Activated gamma-delta T cell (primary cell): ENCODE measurements around the gene VRK2.
"Not testable (repeated sequence)": the region's sequence is repeated elsewhere in the genome, so short reads cannot be mapped to it uniquely, and the experiment has no call there.

ENCODE experiments used
- DNase-seq: peaks from one replicate; lab custom pipeline; 2025; lab: John Stamatoyannopoulos, UW

VRK2 gene

DNA sequence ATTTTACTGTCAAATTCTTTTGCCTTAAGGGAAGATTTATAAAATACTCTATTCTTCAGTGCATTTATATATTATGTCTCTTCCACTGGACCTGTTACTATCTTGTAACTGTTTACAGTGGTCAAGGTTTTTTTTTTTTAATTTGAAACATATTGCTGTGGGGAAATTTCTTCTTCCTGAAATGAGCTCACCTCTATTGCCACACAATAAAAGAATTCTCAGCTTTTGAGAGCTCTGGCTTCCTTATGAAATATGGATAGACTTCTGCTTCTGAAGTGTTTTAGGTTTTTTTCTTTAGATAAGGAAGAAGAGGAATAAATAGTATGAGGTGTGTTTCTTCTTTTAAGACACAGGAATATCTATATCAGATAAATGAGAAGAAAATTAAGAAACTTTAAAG, 7.7 kb downstream of the VRK2 start:
- no peak for DNase-seq

DNA sequence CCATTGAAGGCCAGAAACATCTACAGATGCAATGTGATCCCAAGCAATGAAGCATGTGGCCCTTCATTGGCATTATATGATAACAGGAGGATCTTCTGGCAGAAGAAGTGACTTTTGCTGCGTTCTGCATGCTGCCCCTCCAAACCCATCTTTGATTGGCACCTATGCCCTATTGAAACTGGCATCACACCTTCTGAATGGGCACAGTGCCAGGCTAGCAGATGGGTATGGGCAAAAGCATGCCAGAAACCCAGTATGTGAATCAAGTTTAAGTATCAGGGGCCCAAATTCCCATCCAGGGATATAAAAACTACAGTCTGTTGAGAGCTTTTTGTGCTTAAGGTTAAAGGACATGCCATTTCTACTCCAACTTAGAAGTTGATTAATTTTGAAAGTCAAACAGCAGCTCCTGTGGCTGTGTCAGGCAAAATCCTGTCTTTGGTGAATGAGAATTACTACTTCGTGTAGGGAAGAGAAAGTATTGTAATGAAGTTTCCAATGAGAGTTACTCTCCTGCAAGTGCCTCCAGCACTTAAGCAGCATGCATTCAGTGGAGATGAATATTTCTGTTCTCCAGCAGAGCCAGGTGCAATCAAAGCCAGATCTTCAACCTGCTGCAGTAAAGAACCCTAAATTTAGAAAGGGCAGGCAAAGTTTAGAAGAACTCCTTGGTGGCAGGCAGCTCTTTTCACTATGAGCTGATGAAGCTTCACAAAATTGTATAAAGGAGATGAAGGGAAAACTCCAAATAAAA, 8.6 kb downstream of the VRK2 start:
- no peak for DNase-seq

DNA sequence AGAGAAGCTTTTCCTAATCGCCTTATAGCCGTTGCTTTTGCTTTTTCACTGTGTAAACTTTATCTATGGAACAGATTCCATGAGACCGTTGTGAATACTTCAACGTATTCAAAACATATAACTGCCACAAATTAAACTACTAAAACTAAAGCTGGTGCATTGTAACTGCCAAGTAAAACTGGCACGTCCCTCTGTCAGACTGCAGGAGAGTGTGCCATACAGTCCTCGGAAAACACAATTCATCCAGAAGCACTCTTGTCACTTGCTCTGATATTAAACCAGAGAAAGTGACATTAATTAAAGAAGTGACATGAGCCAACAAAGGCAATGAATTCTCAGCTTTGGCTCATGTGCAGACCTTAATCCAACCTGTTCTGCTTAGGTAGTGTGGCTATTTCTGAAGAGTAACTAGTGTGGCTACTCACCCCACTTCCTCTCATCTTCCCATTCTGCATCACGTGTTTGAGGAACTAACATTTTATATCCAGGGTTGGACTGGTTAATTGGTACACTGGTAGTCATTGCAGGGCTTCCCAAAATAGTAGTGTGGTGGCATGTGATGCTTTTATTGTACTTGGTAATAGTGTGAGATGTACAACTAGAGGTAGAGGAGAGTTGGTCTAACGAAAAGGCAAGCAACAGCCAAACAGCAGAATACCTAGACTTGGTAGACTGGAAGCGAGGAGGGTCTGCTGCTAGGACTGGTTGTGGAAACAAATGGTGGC, 9.7 kb downstream of the VRK2 start:
- no peak for DNase-seq

DNA sequence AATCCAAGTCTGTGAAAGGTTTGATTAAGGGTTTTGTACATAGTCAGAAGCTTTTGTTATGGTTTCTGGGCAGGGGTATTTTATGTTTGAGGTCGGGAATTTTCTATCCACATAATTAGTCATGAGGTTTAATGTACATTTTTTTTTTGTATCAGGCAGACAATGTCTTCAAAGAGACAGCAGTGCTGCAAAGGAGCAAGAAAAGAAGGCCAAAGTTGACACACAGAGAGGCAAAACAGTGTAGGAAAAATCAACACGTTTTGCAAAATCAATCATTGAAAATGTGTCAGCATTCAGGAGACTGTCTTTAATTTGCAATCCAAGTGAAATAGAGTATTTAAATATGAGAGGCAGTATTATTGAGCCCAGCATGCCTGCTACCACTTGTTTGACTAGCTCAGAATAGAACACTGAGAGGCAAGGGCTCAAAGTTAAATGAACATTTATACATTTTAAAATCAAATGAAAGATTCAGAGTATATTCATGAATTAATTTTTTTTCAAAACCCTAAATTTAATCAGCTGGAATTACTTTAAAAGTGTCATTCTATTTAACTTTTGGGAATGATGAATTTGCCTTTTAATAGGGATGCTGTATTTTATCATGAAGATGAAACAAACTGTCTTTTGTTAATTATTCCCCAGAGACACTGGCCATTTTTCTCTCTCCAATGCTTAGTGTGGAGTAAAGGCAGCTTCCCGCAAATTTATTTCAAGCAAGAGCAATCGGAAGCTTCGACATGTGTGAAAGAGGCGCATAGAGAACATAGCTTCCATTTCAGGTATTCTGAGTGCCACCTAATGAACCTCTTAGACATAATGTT, 11.3 kb downstream of the VRK2 start:
- DNase-seq: no peak

DNA sequence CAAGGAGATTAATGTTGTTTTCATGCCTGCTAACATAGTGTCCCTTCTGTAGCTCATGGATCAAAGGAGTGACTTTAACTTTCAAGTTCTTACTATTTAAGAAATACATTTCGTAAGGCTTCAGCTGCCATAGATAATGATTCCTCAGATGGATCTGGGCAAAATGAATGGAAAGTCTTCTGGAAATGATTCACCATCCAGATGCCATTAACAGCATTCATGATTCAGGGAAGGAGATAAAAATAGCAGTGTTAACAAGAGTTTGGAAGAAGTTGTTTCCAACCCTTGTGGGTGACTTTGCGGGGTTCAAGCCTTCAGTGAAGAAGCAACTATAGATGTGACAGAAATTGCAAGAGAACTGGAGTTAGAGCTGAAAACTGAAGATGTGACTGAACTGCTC, 17.0 kb downstream of the VRK2 start:
- DNase-seq: no peak

GRCh38 chr2:58064086-58064485, 17.5 kb downstream of the VRK2 start:
- DNase-seq: no peak

GRCh38 chr2:58065248-58065647, 18.6 kb downstream of the VRK2 start:
- DNase-seq: no peak

DNA sequence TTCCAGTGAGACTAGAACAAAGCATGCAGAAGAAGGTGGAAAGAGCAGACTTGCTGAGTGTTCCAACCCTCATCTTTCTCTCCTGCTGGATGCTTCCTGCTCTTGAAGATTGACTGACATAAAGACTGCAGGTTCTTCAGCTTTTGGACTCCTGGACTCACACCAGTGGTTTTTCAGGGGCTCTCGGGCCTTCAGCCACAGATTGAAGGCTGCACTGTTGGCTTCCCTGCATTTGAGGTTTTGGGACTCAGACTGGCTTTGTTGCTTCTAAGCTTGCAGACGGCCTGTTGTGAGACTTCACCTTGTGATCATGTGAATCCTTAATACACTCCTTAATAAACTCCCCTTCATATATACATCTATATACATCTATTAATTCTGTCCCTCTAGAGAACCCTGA, 20.4 kb downstream of the VRK2 start:
- no peak for DNase-seq

DNA sequence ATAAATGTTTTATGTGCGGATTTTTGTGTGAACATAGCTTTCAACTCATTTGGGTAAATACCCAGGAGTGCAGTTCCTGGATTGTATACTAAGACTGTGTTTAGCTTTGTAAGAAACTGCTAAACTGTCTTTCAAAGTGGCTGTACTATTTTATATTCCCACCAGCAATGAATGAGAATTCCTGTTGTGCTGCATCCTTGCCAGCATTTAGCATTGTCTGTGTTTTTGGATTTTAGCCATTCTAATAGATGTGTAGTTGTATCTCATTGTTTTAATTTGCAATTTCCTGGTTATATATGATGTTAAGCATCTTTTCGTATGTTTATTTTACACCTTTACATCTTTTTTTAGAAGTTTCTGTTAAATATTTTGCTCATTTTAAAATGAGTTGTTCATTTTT, 24.2 kb downstream of the VRK2 start:
- no peak for DNase-seq

DNA sequence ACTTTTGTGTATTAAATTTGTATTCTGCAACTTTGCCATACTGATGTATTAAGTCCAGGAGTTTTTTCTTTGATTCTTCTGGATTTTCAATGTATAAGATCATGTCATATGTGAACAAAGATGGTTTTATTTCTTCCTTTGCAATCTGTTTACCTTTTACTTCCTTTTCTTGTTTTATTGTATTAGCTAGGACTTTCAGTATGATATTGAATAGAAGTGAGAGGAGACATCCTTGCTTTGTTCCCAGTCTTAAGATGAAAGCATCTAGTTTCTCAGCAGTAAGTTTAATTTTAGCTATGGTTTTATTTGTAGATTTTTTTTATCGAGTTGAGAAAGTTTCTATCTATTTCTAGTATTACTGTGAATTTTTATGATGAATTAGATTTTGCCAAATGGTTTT, 25.5 kb downstream of the VRK2 start:
- no peak for DNase-seq

DNA sequence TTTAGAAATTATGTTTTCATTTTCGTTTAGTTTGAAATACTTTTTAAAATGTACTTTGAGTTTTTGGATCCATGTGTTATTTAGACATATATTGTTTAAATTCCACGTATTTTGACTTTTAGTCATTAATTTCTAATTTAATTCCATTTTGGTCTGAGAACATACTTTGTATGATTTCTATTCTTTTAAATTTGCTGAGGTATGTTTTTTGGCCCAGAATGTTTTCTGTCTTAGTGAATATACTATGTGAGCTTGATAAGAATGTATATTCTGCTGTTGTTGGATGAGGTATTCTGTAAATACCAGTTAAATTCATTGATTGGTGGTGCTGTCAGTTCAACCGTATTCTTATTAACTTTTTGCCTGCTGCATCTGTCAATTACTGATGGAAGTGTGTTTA, 26.4 kb downstream of the VRK2 start:
- no peak for DNase-seq

DNA sequence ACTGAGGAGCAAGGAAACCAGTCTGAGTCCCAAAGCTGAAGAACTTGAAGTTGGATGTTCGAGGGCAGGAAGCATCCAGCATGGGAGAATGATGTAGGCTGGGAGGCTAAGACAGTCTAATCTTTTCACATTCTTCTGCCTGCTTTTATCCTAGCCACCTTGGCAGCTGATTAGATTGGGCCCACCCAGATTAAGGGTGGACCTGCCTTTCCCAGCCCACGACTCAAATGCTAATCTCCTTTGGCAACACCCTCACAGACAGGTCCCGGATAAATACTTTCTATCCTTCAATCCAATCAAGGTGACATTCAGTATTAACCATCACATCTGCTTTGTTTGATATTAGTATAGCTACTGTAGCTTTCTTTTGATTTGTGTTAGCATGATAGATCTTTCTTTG, 27.1 kb downstream of the VRK2 start:
- no peak for DNase-seq

DNA sequence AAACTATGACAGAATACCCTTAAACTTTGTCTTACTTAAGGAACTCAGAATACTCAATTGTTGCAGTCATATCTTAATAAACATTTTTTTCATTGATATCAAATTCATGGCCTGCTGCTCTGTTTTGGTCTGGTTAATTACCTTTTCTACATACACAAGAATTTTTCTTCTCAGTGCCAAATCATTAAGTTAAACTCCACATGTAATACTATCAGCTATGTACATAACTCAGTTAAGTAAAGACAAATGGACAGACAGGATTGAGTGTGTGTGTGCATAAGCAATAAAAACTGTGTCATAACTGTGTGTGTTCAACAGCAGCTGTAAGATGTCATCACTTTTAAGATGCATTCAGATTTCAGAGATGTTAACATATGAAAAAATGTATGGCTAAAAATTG, 34.4 kb downstream of the VRK2 start:
- DNase-seq: no peak

GRCh38 chr2:58089081-58089480, 42.5 kb downstream of the VRK2 start:
- DNase-seq: no peak

DNA sequence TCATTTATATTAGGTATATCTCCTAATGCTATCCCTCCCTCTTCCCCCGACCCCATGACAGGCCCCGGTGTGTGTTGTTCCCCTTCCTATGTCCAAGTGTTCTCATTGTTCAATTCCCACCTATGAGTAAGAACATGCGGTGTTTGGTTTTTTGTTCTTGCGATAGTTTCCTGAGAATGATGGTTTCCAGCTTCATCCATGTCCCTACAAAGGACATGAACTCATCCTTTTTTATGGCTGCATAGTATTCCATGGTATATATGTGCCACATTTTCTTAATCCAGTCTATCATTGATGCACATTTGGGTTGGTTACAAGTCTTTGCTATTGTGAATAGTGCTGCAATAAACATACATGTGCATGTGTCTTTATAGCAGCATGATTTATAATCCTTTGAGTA, 46.2 kb downstream of the VRK2 start:
- not testable (repeated sequence) for DNase-seq

GRCh38 chr2:58097025-58097424, 50.4 kb downstream of the VRK2 start:
- DNase-seq: no peak

- DNase-seq: no peak
Observed at GRCh38 chr2:58098254-58099095, 51.9 kb downstream of the VRK2 start.

GRCh38 chr2:58099096-58099769, 52.6 kb downstream of the VRK2 start:
- no peak for DNase-seq

GRCh38 chr2:58101500-58101899, 54.9 kb downstream of the VRK2 start:
- DNase-seq: no peak

GRCh38 chr2:58106896-58107295, 60.3 kb downstream of the VRK2 start:
- no peak for DNase-seq
